ENCODE results near the gene PKDCC.
A peak's percentile ranks its signal among the peaks of the same experiment; 100 is the strongest.

PKDCC gene

DNA sequence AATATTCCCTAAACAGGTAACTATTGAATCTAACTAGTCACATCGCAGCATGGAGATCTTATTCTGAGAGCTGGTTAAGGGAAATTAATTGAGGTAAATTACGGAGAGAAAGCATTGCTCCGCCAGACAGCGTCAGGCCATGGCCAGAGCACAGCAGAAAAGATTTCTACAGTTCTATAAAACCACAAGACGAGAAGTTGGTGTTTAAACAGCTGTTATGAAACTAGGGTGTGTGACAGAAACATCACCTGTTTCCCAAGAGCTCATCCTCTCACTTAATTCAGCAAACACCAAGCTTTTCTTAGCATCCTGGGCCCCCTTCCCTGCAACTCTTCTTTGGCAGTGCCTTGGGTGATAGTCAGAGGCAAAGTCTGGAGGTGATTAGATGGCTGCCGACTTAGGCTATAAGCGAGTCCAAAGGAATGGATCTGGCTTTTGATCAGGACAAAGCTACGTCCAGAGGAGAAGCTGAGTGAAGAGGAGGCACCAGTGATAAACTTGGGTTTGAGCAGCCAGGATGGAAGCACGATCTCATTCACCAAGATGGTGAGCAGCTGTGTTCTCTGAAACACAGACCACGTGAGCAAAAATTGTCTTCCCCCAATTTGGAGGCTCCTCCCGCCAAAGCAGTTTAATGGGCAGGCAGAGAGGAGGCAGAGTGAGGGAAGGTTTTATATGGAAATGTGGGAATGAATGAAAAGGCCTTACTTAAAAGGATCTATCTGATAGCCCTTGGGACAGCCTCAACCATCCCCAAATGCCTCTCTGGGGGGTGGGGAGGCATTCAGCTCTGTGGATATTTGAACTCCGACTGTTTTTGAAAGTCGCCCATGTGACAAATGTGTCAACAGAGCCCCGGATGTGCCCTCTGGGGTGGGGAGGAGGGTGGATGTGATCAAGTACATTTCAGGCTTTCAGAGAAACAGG lies 57.8 kb downstream of the PKDCC start:
- peak; percentile 44 to 55 for DNase-seq (ENCODE audit: low read depth in 2 of 2)

GRCh38 chr2:42106257-42106816 lies 58.5 kb downstream of the PKDCC start:
- DNase-seq (ENCODE audit: low read depth in 2 of 2), result no peak

DNA sequence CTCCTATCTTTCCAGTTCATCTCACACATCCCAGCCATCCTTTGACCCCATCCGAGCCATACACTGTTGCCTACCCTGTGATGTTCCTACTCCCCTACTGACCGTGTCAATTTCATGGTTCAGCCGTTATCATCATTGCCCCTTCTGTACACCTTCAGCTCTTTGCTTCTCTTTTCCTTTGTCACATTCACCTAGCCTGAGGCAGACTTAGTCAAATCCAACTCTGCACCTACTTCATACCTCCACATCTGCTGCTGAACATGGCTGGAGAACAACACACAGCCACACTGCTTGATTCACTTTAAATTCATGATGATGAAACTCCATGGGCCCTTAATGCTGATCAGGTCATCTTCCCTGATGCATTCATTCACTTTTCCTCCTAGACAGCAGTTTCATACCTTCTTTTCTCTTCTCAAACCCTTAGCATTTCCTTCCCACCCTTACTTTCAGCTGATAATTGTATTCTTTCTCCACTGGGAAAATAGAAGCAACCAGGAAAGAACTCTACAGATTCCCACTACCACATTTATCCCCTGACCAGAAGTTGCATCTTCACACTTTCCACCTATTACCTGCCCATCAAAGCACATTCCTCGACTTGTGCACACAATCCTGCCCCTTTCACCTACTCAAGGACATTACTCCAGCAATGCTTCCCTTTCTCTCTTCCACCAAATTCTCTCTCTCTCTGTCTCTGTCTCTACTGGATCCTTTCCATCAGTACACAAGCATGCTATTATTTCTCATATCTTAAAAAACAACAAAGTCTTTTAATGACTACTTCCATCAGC lies 59.6 kb downstream of the PKDCC start:
- no peak for DNase-seq (ENCODE audit: low read depth in 2 of 2)

Measured in stimulated activated CD8-positive, alpha-beta memory T cell treated with anti-CD3 and anti-CD28 coated beads, Interleukin-15, amount 100 ng/mL, for 48 hours (primary cell).